Measurements from ENCODE around the gene SLC16A12.
"Not testable (repeated sequence)": the region's sequence is repeated elsewhere in the genome, so short reads cannot be mapped to it uniquely, and the experiment has no call there.

The SLC16A12 gene

GRCh38 chr10:89547853-89548513 is 12.6 kb upstream of the SLC16A12 start:
- DNase-seq: no peak

- not testable (repeated sequence) for DNase-seq
These were observed 11.3 kb upstream of the SLC16A12 start for GRCh38 chr10:89546651-89547050.

GRCh38 chr10:89543841-89544240 is 8.4 kb upstream of the SLC16A12 start:
- DNase-seq: no peak

- no peak for DNase-seq
These were observed 5.1 kb upstream of the SLC16A12 start for GRCh38 chr10:89540420-89540949.

- no peak for DNase-seq
These were observed 2.0 kb upstream of the SLC16A12 start for GRCh38 chr10:89537364-89537763.

- no peak for DNase-seq
These were observed 590 bp upstream of the SLC16A12 start for GRCh38 chr10:89536013-89536354.

GRCh38 chr10:89534826-89535166 is 598 bp downstream of the SLC16A12 start:
- DNase-seq: no peak

- DNase-seq: no peak
These were observed 2.9 kb downstream of the SLC16A12 start for GRCh38 chr10:89532476-89532875.

- no peak for DNase-seq
These were observed 4.0 kb downstream of the SLC16A12 start for GRCh38 chr10:89531359-89531758.

GRCh38 chr10:89529711-89530110 is 5.7 kb downstream of the SLC16A12 start:
- not testable (repeated sequence) for DNase-seq

- no peak for DNase-seq
These were observed 9.0 kb downstream of the SLC16A12 start for GRCh38 chr10:89526358-89526757.

GRCh38 chr10:89525556-89525955 is 9.8 kb downstream of the SLC16A12 start:
- no peak for DNase-seq

GRCh38 chr10:89524279-89524678 is 11.1 kb downstream of the SLC16A12 start:
- no peak for DNase-seq

- no peak for DNase-seq
These were observed 12.1 kb downstream of the SLC16A12 start for GRCh38 chr10:89523274-89523673.

GRCh38 chr10:89522463-89522862 is 12.9 kb downstream of the SLC16A12 start:
- no peak for DNase-seq

- no peak for DNase-seq
These were observed 14.0 kb downstream of the SLC16A12 start for GRCh38 chr10:89521368-89521767.

GRCh38 chr10:89520706-89521105 is 14.7 kb downstream of the SLC16A12 start:
- no peak for DNase-seq

- no peak for DNase-seq
These were observed 16.2 kb downstream of the SLC16A12 start for GRCh38 chr10:89518876-89519842.

- no peak for DNase-seq
These were observed 17.3 kb downstream of the SLC16A12 start for GRCh38 chr10:89518108-89518507.

- DNase-seq: no peak
These were observed 19.1 kb downstream of the SLC16A12 start for GRCh38 chr10:89516149-89516832.

GRCh38 chr10:89515031-89515841 is 20.2 kb downstream of the SLC16A12 start:
- no peak for DNase-seq

- DNase-seq: no peak
These were observed 22.2 kb downstream of the SLC16A12 start for GRCh38 chr10:89513206-89513605.
